D721Med (cell line): ENCODE data around the gene WNT10A.

ENCODE experiments used
- DNase-seq: peaks from one replicate; pipeline ENCODE4 v3.0.0; 2011; ENCODE audit warnings: low spot score; ENCODE audit not compliant: insufficient read length
- FAIRE-seq: peaks from 2 replicates; lab custom pipeline; 2011; peaks lifted over from hg19 to GRCh38; lab: Jason Lieb, UNC
- TF ChIP-seq, protein P1 (sequence below): IDR thresholded peaks from 2 replicates; pipeline ENCODE4 v1.5.1; 2012; ENCODE audit warnings: mild to moderate bottlenecking, control low read depth; ENCODE audit not compliant: insufficient read depth; ENCODE audit errors: missing control alignments

Gene WNT10A

GRCh38 chr2:218872645-218873358, 7.8 kb upstream of the WNT10A start:
- DNase-seq (no peak), FAIRE-seq (no peak)
- TF ChIP-seq, protein P1, sequence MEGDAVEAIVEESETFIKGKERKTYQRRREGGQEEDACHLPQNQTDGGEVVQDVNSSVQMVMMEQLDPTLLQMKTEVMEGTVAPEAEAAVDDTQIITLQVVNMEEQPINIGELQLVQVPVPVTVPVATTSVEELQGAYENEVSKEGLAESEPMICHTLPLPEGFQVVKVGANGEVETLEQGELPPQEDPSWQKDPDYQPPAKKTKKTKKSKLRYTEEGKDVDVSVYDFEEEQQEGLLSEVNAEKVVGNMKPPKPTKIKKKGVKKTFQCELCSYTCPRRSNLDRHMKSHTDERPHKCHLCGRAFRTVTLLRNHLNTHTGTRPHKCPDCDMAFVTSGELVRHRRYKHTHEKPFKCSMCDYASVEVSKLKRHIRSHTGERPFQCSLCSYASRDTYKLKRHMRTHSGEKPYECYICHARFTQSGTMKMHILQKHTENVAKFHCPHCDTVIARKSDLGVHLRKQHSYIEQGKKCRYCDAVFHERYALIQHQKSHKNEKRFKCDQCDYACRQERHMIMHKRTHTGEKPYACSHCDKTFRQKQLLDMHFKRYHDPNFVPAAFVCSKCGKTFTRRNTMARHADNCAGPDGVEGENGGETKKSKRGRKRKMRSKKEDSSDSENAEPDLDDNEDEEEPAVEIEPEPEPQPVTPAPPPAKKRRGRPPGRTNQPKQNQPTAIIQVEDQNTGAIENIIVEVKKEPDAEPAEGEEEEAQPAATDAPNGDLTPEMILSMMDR: no peak

DNA sequence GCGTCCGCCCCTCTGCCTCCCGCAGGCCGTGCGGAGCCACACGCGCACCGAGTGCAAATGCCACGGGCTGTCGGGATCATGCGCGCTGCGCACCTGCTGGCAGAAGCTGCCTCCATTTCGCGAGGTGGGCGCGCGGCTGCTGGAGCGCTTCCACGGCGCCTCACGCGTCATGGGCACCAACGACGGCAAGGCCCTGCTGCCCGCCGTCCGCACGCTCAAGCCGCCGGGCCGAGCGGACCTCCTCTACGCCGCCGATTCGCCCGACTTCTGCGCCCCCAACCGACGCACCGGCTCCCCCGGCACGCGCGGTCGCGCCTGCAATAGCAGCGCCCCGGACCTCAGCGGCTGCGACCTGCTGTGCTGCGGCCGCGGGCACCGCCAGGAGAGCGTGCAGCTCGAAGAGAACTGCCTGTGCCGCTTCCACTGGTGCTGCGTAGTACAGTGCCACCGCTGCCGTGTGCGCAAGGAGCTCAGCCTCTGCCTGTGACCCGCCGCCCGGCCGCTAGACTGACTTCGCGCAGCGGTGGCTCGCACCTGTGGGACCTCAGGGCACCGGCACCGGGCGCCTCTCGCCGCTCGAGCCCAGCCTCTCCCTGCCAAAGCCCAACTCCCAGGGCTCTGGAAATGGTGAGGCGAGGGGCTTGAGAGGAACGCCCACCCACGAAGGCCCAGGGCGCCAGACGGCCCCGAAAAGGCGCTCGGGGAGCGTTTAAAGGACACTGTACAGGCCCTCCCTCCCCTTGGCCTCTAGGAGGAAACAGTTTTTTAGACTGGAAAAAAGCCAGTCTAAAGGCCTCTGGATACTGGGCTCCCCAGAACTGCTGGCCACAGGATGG, 7.1 kb upstream of the WNT10A start:
- FAIRE-seq (no peak), DNase-seq (no peak)
- TF ChIP-seq, protein P1: no peak

DNA sequence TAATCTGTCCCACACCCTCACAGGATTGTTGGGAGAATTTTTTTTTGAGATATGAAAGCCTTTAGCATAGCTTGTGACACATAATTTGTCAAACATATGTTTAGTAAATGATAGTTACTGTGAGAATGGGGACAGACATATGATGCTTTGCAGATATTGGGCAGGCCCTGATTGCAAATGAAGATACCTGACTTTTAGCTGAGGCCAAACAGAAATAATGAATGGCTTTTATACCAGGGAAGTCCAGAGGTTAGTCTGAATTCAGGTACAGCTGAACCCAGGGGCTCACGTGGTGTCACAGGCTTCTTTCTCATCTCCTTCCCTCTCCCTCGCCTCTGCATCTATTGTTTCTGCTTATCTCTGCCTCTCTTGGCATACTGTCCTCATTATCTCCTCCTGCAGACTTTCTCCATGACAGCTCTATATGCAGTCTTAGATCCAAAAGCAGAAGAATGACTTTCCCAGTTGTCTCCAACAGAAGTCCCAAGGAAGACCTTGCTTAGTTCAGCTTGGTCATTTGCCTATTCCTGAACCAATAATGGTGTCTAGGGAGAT, 4.9 kb upstream of the WNT10A start:
- DNase-seq (no peak), FAIRE-seq (no peak)
- TF ChIP-seq, protein P1: no peak

- TF ChIP-seq, protein P1: peak; percentile 98
- DNase-seq (peak; percentile 73), FAIRE-seq (no peak)
Observed at GRCh38 chr2:218876562-218877219, 4.0 kb upstream of the WNT10A start.

DNA sequence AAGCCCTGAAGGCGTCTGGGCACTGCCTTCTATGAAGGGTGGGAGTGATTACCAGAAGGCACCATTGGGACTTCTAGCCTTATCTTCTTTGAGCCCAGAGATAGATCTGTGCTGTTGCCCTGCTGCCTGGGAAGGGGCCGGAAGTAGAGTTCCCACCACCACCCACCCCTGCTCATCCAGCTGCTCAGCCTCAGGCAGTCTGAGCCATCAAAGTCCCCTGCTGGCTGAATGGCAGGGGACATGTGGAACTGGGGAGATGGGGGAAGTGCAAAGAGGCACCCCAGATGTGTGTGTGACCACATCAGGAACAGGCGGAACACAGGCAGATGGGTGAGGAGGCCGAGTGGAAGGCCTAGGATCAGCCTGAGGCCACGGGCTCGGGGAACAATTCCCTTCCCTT, 3.3 kb upstream of the WNT10A start:
- FAIRE-seq: no peak
- TF ChIP-seq, protein P1: no peak
- DNase-seq: no peak

- no peak for FAIRE-seq
Observed at GRCh38 chr2:218877891-218878290, 2.8 kb upstream of the WNT10A start.

More at GRCh38 chr2:218877891-218878290, 2.8 kb upstream of the WNT10A start:
- TF ChIP-seq, protein P1: no peak
- no peak for DNase-seq
